Measurements from ENCODE around the gene MAP2K5. TPM values are rescaled to one million over a fixed set of nuclear protein-coding genes. Genes with fewer than 3 reads are reported as not detected.

Gene MAP2K5
- total and polyA plus RNA-seq, 4 donors, result 3.8 to 6.4 (median 5.6) TPM

- Histone ChIP-seq H3K27me3 (ENCODE audit: control insufficient read depth in 4 of 4, insufficient read depth in 4 of 4, low read length in 3 of 4) (no peaks in the 10 kb centered on the region), H3K4me3 (ENCODE audit: low read depth in 1 of 3, low read length in 3 of 3) (no peak overlapping the region), H3K27ac (ENCODE audit: low read depth in 1 of 2, low read length in 2 of 2) (no peak overlapping the region), H3K36me3 (ENCODE audit: control insufficient read depth in 4 of 4, insufficient read depth in 3 of 4, low read depth in 1 of 4, low read length in 3 of 4) (no peaks in the 10 kb centered on the region), H3K4me1 (ENCODE audit: control insufficient read depth in 4 of 4, insufficient read depth in 4 of 4, low read length in 3 of 4) (no peaks in the 10 kb centered on the region), H3K9ac (ENCODE audit: low read depth in 1 of 2, low read length in 2 of 2) (no peak overlapping the region), H3K9me3 (ENCODE audit: control insufficient read depth in 4 of 4, low read length in 3 of 4) (no peaks in the 10 kb centered on the region)
- 85% methylated on average over 8 of the region's 8 CpGs for WGBS
- no peak for DNase-seq (ENCODE audit: low spot score)
- TF ChIP-seq MAX (IDR thresholded peaks at IDR 0.05) (no peak), CTCF (IDR thresholded peaks at IDR 0.05; ENCODE audit: low read depth, low read length, missing input control) (no peak), FOXA2 (IDR thresholded peaks at IDR 0.05) (no peak), FOXA1 (IDR thresholded peaks at IDR 0.05) (no peak), YY1 (IDR thresholded peaks at IDR 0.05) (no peak), ATF3 (IDR thresholded peaks at IDR 0.05) (no peak), NR2F2 (IDR thresholded peaks at IDR 0.05) (no peak), GABPA (IDR thresholded peaks at IDR 0.05 in 1 of 2, conservative IDR thresholded peaks at IDR 0.05 in 1 of 2) (no peak), EGR1 (IDR thresholded peaks at IDR 0.05; ENCODE audit: low read depth in 2 of 2) (no peak)
These were observed 178.2 kb downstream of the MAP2K5 start for GRCh38 chr15:67720556-67721175.

- no peaks in the 10 kb centered on the region for H3K27me3 ChIP-seq (ENCODE audit: control insufficient read depth in 4 of 4, insufficient read depth in 4 of 4, low read length in 3 of 4)
- no peaks in the 10 kb centered on the region for H3K36me3 ChIP-seq (ENCODE audit: control insufficient read depth in 4 of 4, insufficient read depth in 3 of 4, low read depth in 1 of 4, low read length in 3 of 4)
- no peak overlapping the region for H3K9ac ChIP-seq (ENCODE audit: low read depth in 1 of 2, low read length in 2 of 2)
- TF ChIP-seq NR2F2 (IDR thresholded peaks at IDR 0.05), result no peak
- no peak for TF ChIP-seq FOXA1 (IDR thresholded peaks at IDR 0.05)
- no peak for TF ChIP-seq GABPA (IDR thresholded peaks at IDR 0.05 in 1 of 2, conservative IDR thresholded peaks at IDR 0.05 in 1 of 2)
- no peak for TF ChIP-seq ZBTB33 (IDR thresholded peaks at IDR 0.05)
- no peak for TF ChIP-seq MAX (IDR thresholded peaks at IDR 0.05)
- no peak for TF ChIP-seq SP1 (IDR thresholded peaks at IDR 0.05)
- no peak for TF ChIP-seq HNF4A (conservative IDR thresholded peaks at IDR 0.05)
- no peak for TF ChIP-seq EGR1 (IDR thresholded peaks at IDR 0.05; ENCODE audit: low read depth in 2 of 2)
- no peak for TF ChIP-seq RAD21 (IDR thresholded peaks at IDR 0.05)
- TF ChIP-seq RXRA (IDR thresholded peaks at IDR 0.05), result no peak
- WGBS, result 96% methylated on average over 5 of the region's 5 CpGs
- H3K9me3 ChIP-seq (ENCODE audit: control insufficient read depth in 4 of 4, low read length in 3 of 4), result no peaks in the 10 kb centered on the region
- H3K27ac ChIP-seq (ENCODE audit: low read depth in 1 of 2, low read length in 2 of 2), result no peak overlapping the region
- no peaks in the 10 kb centered on the region for H3K4me1 ChIP-seq (ENCODE audit: control insufficient read depth in 4 of 4, insufficient read depth in 4 of 4, low read length in 3 of 4)
- H3K4me3 ChIP-seq (ENCODE audit: low read depth in 1 of 3, low read length in 3 of 3), result no peak overlapping the region
- DNase-seq (ENCODE audit: low spot score), result no peak
These were observed 179.7 kb downstream of the MAP2K5 start for GRCh38 chr15:67722030-67722817.

Measured in liver (tissue), 9 donors.